Keratinocyte (primary cell): Measurements from ENCODE around the gene METTL2B.
"Not testable (repeated sequence)": the region's sequence is repeated elsewhere in the genome, so short reads cannot be mapped to it uniquely, and the experiment has no call there.

Source experiments
- CTCF ChIP-seq, 3 experiments: IDR thresholded peaks in 1 of 3; conservative IDR thresholded peaks in 1 of 3; optimal IDR thresholded peaks in 1 of 3; 2 replicates in 2 of 3; 3 replicates in 1 of 3; pipeline versions ENCODE3 to v1.5.1; 2011; ENCODE audit warnings: low read length in 3 of 3, mild to moderate bottlenecking in 3 of 3, moderate library complexity in 2 of 3, control low read depth in 1 of 3, inconsistent platforms in 1 of 3; ENCODE audit not compliant: insufficient read depth in 2 of 3; ENCODE audit errors: extremely low read depth in 1 of 3
- EZH2 ChIP-seq: IDR thresholded peaks from one replicate; pipeline ENCODE4 v1.6.1; 2012; ENCODE audit warnings: inconsistent platforms, mild to moderate bottlenecking, low read length, moderate library complexity

- TF ChIP-seq CTCF (optimal IDR thresholded peaks at IDR 0.05 in 1 of 3, IDR thresholded peaks at IDR 0.05 in 1 of 3, conservative IDR thresholded peaks at IDR 0.05 in 1 of 3; ENCODE audit: extremely low read depth in 1 of 3, insufficient read depth in 2 of 3, low read length in 3 of 3); EZH2: not testable (repeated sequence)
Observed at GRCh38 chr7:128457385-128457784, 19.2 kb upstream of the METTL2B start.
